GM21717 (cell line): Measurements from ENCODE around the gene ITGA4.
"Not testable (repeated sequence)": the region's sequence is repeated elsewhere in the genome, so short reads cannot be mapped to it uniquely, and the experiment has no call there.

Source experiments
- ATAC-seq: cut with Tn5 transposase; IDR thresholded peaks from one replicate; pipeline ENCODE4 v1.9.1; 2021; ENCODE audit warnings: mild to moderate bottlenecking, moderate library complexity; ENCODE audit not compliant: unreplicated experiment

The ITGA4 gene

DNA sequence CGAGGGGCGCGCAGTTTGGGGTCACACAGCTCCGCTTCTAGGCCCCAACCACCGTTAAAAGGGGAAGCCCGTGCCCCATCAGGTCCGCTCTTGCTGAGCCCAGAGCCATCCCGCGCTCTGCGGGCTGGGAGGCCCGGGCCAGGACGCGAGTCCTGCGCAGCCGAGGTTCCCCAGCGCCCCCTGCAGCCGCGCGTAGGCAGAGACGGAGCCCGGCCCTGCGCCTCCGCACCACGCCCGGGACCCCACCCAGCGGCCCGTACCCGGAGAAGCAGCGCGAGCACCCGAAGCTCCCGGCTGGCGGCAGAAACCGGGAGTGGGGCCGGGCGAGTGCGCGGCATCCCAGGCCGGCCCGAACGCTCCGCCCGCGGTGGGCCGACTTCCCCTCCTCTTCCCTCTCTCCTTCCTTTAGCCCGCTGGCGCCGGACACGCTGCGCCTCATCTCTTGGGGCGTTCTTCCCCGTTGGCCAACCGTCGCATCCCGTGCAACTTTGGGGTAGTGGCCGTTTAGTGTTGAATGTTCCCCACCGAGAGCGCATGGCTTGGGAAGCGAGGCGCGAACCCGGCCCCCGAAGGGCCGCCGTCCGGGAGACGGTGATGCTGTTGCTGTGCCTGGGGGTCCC is at the start of gene ITGA4:
TSS of gene ITGA4 (plus strand) at position 266 of the 620 bp plus-strand sequence. CDS start at position 535, 269 bp downstream.
- ATAC-seq, result peak; percentile 81

DNA sequence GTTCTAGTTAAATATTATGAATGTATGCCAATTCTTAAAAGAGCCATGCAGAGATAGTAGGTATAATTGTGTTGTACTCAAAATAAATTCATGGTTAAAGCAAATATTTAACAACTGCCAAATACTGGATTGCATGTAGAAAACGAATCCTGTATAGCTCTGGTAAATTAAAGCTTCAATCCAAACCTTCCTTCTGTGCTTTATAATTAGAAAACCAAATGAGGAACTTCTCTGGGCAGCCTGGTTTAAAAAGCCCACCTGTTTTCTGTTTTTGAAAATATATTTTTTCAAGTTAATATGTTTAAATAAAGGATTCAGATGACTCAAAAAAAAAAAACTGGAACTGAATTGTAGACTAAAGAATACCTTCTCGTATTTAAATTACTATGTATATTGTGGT is 48.3 kb upstream of the ITGA4 start:
- ATAC-seq, result no peak

- ATAC-seq, result peak; percentile 97
Measured at GRCh38 chr2:181411105-181411849, 45.9 kb upstream of the ITGA4 start.

DNA sequence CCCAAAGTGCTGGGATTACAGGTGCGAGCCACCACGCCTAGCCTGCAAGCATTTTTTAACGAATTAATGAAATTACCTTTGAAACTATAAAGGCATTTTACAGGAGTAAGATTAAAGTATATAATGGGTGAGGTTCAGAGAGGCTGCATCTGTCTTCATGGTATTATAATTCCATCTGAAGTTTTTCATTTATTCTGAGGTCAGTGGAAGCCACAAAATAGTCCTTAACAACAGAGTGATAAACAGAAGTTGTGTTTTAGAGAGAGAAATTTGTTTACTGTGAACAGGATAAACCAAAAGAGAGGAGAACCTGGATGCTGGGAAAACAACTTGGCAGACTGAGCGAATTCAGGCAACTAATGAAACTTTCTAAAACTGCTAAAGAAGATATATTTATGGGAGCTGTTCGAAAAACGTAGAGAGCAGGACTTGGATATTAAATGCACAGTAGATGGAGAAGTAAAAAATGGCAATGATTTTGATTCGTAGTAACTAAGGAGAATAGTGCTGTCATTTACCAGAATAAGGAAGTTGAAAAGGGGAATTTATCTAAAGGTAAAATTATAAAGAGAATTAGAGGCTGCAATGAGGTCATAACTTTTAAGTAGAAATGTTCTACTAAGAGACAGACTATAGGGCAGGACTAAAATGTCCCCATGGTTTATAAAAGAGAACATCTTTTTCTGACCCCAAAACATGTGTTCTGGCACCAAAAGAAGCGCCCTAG is 37.9 kb upstream of the ITGA4 start:
- ATAC-seq, result no peak

GRCh38 chr2:181420259-181421130 is 36.7 kb upstream of the ITGA4 start:
- no peak for ATAC-seq

- ATAC-seq, result no peak
Measured at GRCh38 chr2:181421131-181421458, 36.1 kb upstream of the ITGA4 start.

DNA sequence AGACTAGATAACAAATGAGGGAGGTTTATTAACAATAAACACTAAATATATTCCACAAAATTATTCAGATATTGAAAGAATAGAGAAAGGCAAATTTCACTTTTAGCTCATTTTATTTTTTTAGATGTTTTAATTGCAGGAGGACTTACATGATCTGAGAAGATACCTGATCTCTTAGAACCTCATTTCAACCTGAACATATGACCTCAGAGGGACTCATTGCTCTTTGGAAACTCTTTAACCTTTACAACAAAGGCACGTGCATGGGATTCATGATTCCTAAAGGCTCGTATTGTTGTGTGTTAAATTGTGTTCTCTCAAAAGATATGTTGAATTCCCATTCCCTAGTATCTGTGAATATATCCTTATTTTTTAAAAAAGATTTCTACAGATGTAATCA is 35.7 kb upstream of the ITGA4 start:
- ATAC-seq, result no peak

- no peak for ATAC-seq
Measured at GRCh38 chr2:181426672-181427071, 30.5 kb upstream of the ITGA4 start.

DNA sequence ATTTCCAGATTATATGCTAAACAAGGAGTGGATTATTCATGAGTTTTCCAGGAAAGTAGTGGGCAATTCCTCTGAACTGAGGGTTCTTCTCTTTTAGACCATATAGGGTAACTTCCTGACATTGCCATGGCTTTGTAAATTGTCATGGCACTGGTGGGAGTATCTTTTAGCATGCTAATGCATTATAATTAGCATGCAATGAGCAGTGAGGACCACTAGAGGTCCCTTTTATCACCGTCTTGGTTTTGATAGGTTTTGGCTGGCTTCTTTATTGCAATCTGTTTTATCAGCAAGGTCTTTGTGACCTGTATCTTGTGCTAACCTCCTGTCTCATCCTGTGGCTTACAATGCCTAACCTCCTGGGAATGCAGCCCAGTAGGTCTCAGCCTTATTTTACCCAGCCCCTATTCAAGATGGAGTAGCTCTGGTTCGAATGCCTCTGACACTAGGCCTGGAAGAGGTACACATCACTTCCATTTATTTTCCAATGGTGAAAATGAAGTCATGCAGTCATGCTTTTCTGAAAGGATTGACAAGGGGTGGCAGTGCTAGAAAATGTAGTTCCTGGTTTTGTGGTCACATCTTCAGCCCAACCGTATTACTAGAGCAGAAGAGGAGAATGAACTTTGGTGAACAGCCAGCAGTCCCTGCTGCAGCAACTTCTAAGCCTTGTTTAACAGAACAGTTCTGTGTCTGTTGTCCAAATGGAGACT is 26.6 kb upstream of the ITGA4 start:
- ATAC-seq, result no peak

DNA sequence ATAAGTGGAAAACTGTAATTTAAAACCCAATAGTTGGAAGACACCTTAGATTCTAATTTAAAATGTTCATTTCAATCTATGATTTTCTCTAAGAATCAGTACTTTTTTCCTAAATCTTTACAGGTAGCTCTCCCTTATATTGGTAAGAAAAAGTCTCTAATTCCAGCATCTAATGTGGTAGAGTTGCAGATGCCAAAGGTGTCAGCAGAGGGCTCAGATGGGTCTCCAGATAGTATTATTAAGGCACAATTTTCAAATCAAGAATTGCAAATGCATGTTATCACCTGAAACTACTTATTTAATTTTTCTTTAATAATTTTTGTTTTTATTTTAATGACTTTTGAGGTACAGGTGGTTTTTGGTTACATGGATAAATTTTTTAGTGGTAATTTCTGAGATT is 25.5 kb upstream of the ITGA4 start:
- ATAC-seq, result no peak

DNA sequence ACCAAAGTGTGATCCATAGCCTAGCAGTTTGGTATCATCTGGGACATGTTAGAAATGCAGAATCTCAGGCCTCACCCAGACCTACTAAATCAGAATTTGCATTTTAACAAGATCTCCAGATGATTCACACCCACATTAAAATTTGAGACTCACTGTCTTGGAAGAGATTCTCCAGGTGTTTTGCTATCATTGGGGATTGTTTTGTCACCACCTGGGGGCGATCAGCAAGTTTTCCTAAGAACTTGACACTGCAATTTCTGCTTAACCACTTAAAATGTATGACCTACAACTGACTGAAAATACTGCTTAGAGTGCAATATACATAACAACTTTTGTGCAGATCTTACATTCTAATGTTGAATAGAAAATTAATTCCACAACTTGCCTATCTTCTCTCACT is 18.9 kb upstream of the ITGA4 start:
- ATAC-seq, result no peak

- no peak for ATAC-seq
Measured at GRCh38 chr2:181440344-181440743, 16.8 kb upstream of the ITGA4 start.

DNA sequence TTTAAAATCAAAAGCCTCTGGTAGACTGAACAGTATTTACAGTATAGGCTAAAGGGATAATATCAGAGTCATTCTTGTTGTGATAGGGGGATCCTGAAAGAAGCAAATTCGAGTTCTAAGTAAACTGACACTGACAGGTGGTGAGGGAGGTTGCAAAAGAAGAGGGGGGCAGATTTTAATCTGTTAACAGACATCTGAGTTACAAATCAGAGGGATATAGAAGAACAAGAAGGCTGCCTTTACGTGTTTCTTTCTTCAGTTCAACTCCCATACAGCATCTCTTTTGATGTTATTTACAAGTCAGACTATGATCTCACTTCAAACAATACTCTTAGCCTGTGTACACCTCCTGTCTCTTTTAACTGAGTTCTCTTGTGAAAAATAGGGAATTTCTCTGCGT is 16.3 kb upstream of the ITGA4 start:
- ATAC-seq, result no peak

- no peak for ATAC-seq
Measured at GRCh38 chr2:181441670-181442069, 15.5 kb upstream of the ITGA4 start.

- no peak for ATAC-seq
Measured at GRCh38 chr2:181444654-181445053, 12.5 kb upstream of the ITGA4 start.

- ATAC-seq, result no peak
Measured at GRCh38 chr2:181446985-181447384, 10.2 kb upstream of the ITGA4 start.

DNA sequence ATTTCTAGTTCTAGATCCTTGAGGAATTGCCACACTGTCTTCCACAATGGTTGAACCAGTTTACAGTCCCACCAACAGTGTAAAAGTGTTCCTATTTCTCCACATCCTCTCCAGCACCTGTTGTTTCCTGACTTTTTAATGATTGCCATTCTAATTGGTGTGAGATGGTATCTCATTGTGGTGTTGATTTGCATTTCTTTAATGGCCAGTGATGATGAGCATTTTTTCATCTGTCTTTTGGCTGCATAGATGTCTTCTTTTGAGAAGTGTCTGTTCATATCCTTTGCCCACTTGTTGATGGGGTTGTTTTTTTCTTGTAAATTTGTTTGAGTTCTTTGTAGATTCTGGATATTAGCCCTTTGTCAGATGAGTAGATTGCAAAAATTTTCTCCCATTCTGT is 7.9 kb upstream of the ITGA4 start:
- ATAC-seq, result not testable (repeated sequence)

- no peak for ATAC-seq
Measured at GRCh38 chr2:181454686-181455450, 2.3 kb upstream of the ITGA4 start.

GRCh38 chr2:181456660-181457120 is 496 bp upstream of the ITGA4 start:
- peak; percentile 83 for ATAC-seq
